Ovary (tissue), 9 donors: ENCODE results near the gene FRYL. TPM values are rescaled to one million over a fixed set of nuclear protein-coding genes. Genes with fewer than 3 reads are reported as not detected.

Experiments used
- DNase-seq, 5 donors: peaks; one replicate each; pipeline ENCODE4 v3.0.0-alpha.2; 2019 to 2020
- H3K27ac ChIP-seq, 2 donors: fragments of 200-600 bp; one replicate each; pipeline versions ENCODE4 v1.5.1 to v1.8.0; 2019 to 2022
- H3K27me3 ChIP-seq: fragments of 200-600 bp; one replicate; pipeline ENCODE4 v1.8.0; 2022
- H3K36me3 ChIP-seq: fragments of 200-600 bp; sonication (generic); one replicate; pipeline ENCODE4 v1.5.1; 2019
- H3K4me1 ChIP-seq: one replicate; pipeline ENCODE4 v1.8.1; 2013; ENCODE audit warnings: mild to moderate bottlenecking, moderate library complexity; ENCODE audit not compliant: insufficient read depth
- H3K4me3 ChIP-seq: fragments of 200-600 bp; sonication (generic); one replicate; pipeline ENCODE4 v1.5.1; 2017
- H3K9me3 ChIP-seq, 2 donors: fragments of 200-600 bp in 1 of 2; sonication (generic) in 1 of 2; one replicate each; pipeline versions ENCODE4 v1.5.1 to v1.8.1; 2013 to 2019; ENCODE audit warnings: mild to moderate bottlenecking in 1 of 2, moderate library complexity in 1 of 2
- EP300 ChIP-seq: sonication (generic); formaldehyde crosslinking; IDR thresholded peaks from one replicate; pipeline ENCODE4 v1.6.1; 2017; ENCODE audit warnings: antibody characterized with exemption
- POLR2A ChIP-seq: fragments of 450-650 bp; IDR thresholded peaks from one replicate; pipeline ENCODE4 v1.6.1; 2017; ENCODE audit warnings: antibody characterized with exemption, mild to moderate bottlenecking, moderate library complexity
- WGBS, 3 donors: extraction: QIAGEN DNeasy Blood & Tissue Kit in 1 of 3; methylation state at CpG; one replicate each; pipeline versions ENCODE4 v1.1.5 to v1.1.7; 2013 to 2017; 5-methylcytosine and 5-hydroxymethylcytosine counted together
- intact Hi-C, 4 donors: fragments of 100-400 bp; cut with DNase I; formaldehyde crosslinking; loops; one replicate each; pipeline versions ENCODE4 v1.11.0 to v1.15.1; 2022 to 2023
- polyA plus RNA-seq, 2 donors: library from polyadenylated mRNA; stranded (reverse); fragments of 200-250 nt in 1 of 2; fragments of 350-450 nt in 1 of 2; fragmentation: Illumina TruSeq in 1 of 2; extraction: RNeasy Lipid Tissue Mini Kit (QIAGEN cat#74804) in 1 of 2; gene quantifications; one replicate each; pipeline ENCODE4 v1.2.3, GENCODE V29; 2013 to 2014
- total RNA-seq, 7 donors: library from RNA; depleted of rRNA in 2 of 7; stranded (reverse); fragments of >200 nt in 2 of 7; fragmentation: NEBNext Ultra II Directional in 3 of 7; extraction: Animal tissue kit (Norgen Biotek cat#: 25700) in 3 of 7; gene quantifications; one replicate each; pipeline versions ENCODE4 v1.1.0 to v1.2.4, GENCODE V29; 2016 to 2023
- TF ChIP-seq, protein P1 (sequence below), 3 donors: fragments of 450-650 bp in 2 of 3; fragments of 200-600 bp in 1 of 3; IDR thresholded peaks; one replicate each; pipeline versions ENCODE4 v1.5.1 to v1.8.0; 2016 to 2022; ENCODE audit warnings: antibody characterized with exemption in 3 of 3, mild to moderate bottlenecking in 1 of 3
- donor health status: DM: no; HTN: no; CAD: no; lungs with moderate emphysema.
- donor health status: DM: no; HTN: no; CAD: no.
- donor health status: Bipolar disorder and iron deficiency.
- donor health status: DM: yes; HTN: yes; CAD: no.
- donor health status: DM: no; HTN: no; CAD: no.
- donor health status: DM: yes; HTN: yes; CAD: no.

FRYL gene
- total and polyA plus RNA-seq, 9 donors = 10.7 to 46.0 (median 35.2) TPM

DNA sequence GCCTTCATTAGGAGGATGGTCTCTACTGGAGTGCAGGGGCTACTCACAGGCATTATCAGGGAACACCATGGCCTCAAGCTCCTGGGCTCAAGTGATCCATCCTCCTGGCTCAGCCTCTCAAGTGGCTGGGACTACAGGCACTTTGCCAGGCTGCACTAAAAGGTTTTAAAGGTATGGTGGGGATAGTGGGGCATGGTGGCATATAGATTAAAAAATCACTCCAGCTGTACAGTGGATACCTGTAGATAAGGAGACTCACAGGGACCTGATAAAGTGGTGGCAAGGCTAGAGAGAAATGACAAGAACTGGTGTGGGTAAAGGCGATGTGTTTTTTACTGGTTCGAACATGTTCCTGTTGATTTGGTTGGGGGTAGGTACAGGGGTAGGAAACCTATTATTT, 284.1 kb downstream of the FRYL start:
- H3K4me1 ChIP-seq = no peaks in the 10 kb centered on the region
- no peak overlapping the region for H3K4me3 ChIP-seq
- no peaks in the 10 kb centered on the region for H3K27me3 ChIP-seq
- H3K9me3 ChIP-seq = no peaks in the 10 kb centered on the region
- H3K36me3 ChIP-seq = no peaks in the 10 kb centered on the region
- WGBS, 3 donors = 93 to 100% (median 99%) methylated on average over 2 of the region's 2 CpGs
- intact Hi-C loops = no loop called here
- TF ChIP-seq POLR2A = no peak
- no peak for TF ChIP-seq EP300
- TF ChIP-seq, protein P1, sequence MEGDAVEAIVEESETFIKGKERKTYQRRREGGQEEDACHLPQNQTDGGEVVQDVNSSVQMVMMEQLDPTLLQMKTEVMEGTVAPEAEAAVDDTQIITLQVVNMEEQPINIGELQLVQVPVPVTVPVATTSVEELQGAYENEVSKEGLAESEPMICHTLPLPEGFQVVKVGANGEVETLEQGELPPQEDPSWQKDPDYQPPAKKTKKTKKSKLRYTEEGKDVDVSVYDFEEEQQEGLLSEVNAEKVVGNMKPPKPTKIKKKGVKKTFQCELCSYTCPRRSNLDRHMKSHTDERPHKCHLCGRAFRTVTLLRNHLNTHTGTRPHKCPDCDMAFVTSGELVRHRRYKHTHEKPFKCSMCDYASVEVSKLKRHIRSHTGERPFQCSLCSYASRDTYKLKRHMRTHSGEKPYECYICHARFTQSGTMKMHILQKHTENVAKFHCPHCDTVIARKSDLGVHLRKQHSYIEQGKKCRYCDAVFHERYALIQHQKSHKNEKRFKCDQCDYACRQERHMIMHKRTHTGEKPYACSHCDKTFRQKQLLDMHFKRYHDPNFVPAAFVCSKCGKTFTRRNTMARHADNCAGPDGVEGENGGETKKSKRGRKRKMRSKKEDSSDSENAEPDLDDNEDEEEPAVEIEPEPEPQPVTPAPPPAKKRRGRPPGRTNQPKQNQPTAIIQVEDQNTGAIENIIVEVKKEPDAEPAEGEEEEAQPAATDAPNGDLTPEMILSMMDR (IDR thresholded peaks at IDR 0.05) = no peak
- no peak for DNase-seq
- H3K27ac ChIP-seq = no peak overlapping the region

DNA sequence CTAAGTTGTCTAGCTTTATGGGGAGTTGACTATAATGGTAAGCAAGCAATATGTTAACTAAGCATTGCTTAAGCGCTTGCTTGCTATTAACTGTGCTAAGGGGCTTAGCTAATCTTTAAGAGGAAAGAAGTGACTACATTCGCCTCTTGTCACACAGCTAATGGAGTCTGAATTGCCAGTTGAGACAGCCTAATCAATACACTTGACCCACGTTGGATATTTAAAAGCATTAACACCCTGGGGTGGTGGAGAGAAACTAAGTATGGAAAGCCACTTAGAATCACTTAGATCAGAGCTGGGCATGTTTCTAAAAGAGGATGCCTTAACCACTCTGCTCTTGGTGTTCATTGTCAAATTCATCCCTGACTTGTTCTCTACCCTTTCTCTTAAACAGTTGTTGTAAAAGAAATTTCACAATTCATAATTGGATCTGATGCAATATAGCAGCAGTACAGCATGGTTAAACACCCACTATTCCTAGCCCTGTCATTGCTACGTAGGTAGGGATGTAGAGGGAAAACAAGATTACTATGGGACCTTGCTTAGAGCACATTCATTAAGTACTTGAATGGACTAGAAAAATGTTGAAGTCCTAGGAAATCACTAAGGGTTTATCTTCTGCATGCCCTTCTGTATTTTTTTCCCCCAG, 286.5 kb downstream of the FRYL start:
- Histone ChIP-seq H3K27me3 (no peaks in the 10 kb centered on the region), H3K9me3 (no peaks in the 10 kb centered on the region), H3K4me3 (no peak overlapping the region), H3K36me3 (no peaks in the 10 kb centered on the region), H3K27ac (no peak overlapping the region), H3K4me1 (peaks cover 1% of the 10 kb centered on the region)
- no peak for DNase-seq
- intact Hi-C loops = no loop called here
- 83% methylated on average over 4 of the region's 4 CpGs for WGBS, 3 donors
- TF ChIP-seq, protein P1 (IDR thresholded peaks at IDR 0.05) = no peak
- TF ChIP-seq POLR2A (no peak), EP300 (no peak)

DNA sequence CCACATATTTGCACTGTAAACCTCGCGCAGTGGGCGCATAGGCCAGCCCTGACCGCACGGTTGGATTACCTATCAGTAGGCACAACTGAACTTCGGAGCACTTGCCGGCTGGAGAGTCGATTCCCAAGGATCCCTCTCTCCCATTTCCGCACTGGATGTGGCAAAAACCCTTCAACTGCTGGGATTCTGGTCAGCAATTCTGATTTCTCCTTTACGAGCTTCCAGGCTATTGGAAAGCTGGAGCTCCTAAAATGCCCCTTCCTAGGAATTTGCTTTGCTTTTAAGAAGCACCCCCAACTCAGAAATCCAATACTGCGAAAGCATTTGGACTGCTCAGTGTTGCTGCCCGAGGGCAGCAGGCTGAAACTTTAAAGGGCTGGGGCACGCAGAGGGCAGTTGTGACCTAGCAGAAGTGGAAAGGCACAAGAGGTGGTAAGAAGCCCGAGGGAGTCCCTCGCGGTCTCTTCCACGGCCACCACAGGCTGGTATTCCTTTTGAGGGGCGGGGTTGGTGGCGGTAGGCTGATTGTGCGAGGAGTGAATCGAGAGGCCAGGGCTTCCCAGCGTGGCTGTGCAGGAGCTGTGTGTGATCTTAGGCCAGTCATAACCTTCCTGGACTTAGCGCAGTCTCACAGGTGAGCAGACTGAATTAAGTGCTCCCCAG, 288.4 kb downstream of the FRYL start:
- no peak overlapping the region for H3K27ac ChIP-seq
- 60 to 72% (median 71%) methylated on average over 23 of the region's 23 CpGs for WGBS, 3 donors

DNA sequence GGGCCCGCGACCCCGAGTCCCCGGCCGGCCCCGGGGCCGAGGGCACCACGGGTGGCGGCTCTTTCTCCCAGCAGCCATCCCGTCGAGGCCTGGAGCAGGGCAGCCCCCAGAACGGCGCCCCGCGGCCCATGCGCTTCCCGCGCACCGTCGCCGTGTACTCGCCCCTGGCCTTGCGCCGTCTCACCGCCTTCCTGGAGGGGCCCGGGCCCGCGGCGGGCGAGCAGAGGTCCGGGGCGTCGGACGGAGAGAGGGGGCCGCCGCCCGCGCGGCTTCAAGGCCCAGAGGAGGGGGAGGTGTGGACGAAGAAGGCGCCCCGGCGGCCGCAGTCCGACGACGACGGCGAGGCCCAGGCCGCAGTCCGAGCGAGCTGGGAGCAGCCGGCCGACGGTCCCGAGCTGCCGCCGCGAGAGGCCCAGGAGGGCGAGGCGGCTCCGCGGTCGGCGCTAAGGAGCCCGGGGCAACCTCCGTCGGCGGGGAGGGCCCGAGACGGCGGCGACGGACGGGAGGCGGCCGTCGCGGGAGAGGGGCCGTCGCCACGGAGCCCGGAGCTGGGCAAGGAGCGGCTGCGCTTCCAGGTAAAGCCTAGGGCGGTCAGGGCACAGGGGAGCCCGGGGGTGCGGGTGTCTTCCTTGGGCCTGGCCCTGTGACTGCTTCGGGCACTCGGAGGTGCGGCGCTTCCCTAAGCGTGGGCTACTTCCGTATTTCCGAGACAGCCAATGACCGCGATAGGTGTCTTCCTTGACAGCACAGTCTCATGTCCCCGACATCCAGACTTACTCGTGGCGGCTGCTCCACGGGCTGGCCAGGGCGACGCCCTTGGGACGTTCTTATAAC, 289.2 kb downstream of the FRYL start:
- no peak overlapping the region for H3K27ac ChIP-seq
- H3K9me3 ChIP-seq = no peaks in the 10 kb centered on the region
- intact Hi-C loops = no loop called here
- TF ChIP-seq POLR2A = no peak
- TF ChIP-seq, protein P1 (IDR thresholded peaks at IDR 0.05) = no peak
- TF ChIP-seq EP300 = no peak
- peaks cover 1% of the 10 kb centered on the region for H3K4me1 ChIP-seq
- no peak for DNase-seq
- no peak overlapping the region for H3K4me3 ChIP-seq
- H3K36me3 ChIP-seq = no peaks in the 10 kb centered on the region
- 7 to 21% (median 10%) methylated on average over 55 to 104 of the region's 104 CpGs for WGBS, 3 donors
- H3K27me3 ChIP-seq = no peaks in the 10 kb centered on the region

More for the DNA sequence above, 288.4 kb downstream of the FRYL start:
- no peak for DNase-seq
- no peaks in the 10 kb centered on the region for H3K36me3 ChIP-seq
- no peaks in the 10 kb centered on the region for H3K9me3 ChIP-seq
- TF ChIP-seq, protein P1 (IDR thresholded peaks at IDR 0.05) = no peak
- TF ChIP-seq EP300 = no peak
- TF ChIP-seq POLR2A = no peak
- H3K27me3 ChIP-seq = no peaks in the 10 kb centered on the region
- H3K4me1 ChIP-seq = peaks cover 1% of the 10 kb centered on the region
- no peak overlapping the region for H3K4me3 ChIP-seq
- intact Hi-C loops = no loop called here
